Liver (tissue), 9 donors: ENCODE measurements around the gene PUS3. TPM values are rescaled to one million over a fixed set of nuclear protein-coding genes. Genes with fewer than 3 reads are reported as not detected.

Source experiments
- DNase-seq: peaks from one replicate; pipeline ENCODE4 v3.0.0-alpha.2; 2017; ENCODE audit warnings: low spot score
- H3K27ac ChIP-seq, 2 donors: one replicate each; pipeline ENCODE4 v1.7.0; 2013; ENCODE audit warnings: inconsistent platforms in 2 of 2, low read length in 2 of 2, control low read depth in 1 of 2, low read depth in 1 of 2, mild to moderate bottlenecking in 1 of 2
- H3K27me3 ChIP-seq, 4 donors: one replicate each; pipeline versions ENCODE4 v1.6.1 to v1.7.0; 2013; ENCODE audit warnings: low read length in 3 of 4, inconsistent platforms in 1 of 4, mild to moderate bottlenecking in 1 of 4, moderate library complexity in 1 of 4; ENCODE audit not compliant: control insufficient read depth in 4 of 4, insufficient read depth in 4 of 4
- H3K36me3 ChIP-seq, 4 donors: one replicate each; pipeline versions ENCODE4 v1.6.1 to v1.7.0; 2013; ENCODE audit warnings: low read length in 3 of 4, mild to moderate bottlenecking in 3 of 4, low read depth in 1 of 4, moderate library complexity in 1 of 4; ENCODE audit not compliant: control insufficient read depth in 4 of 4, insufficient read depth in 3 of 4
- H3K4me1 ChIP-seq, 4 donors: one replicate each; pipeline versions ENCODE4 v1.6.1 to v1.7.0; 2013; ENCODE audit warnings: low read length in 3 of 4, mild to moderate bottlenecking in 3 of 4, moderate library complexity in 1 of 4; ENCODE audit not compliant: control insufficient read depth in 4 of 4, insufficient read depth in 4 of 4
- H3K4me3 ChIP-seq, 3 donors: one replicate each; pipeline versions ENCODE4 v1.6.1 to v1.7.0; 2013; ENCODE audit warnings: low read length in 3 of 3, control low read depth in 1 of 3, low read depth in 1 of 3, mild to moderate bottlenecking in 1 of 3
- H3K9ac ChIP-seq, 2 donors: one replicate each; pipeline ENCODE4 v1.7.0; 2013; ENCODE audit warnings: low read length in 2 of 2, mild to moderate bottlenecking in 2 of 2, moderate library complexity in 2 of 2, control low read depth in 1 of 2, low read depth in 1 of 2
- H3K9me3 ChIP-seq, 4 donors: one replicate each; pipeline versions ENCODE4 v1.6.1 to v1.7.0; 2013; ENCODE audit warnings: low read length in 3 of 4; ENCODE audit not compliant: control insufficient read depth in 4 of 4
- ATF3 ChIP-seq: IDR thresholded peaks from 2 replicates; pipeline ENCODE4 v1.6.1; 2016; ENCODE audit warnings: antibody characterized with exemption
- EGR1 ChIP-seq, 2 donors: IDR thresholded peaks; 2 replicates each; pipeline ENCODE4 v1.6.1; 2016 to 2018; ENCODE audit warnings: antibody characterized with exemption in 2 of 2, low read depth in 2 of 2
- FOXA1 ChIP-seq: IDR thresholded peaks from 2 replicates; pipeline ENCODE4 v1.6.1; 2016; ENCODE audit warnings: antibody characterized with exemption
- FOXA2 ChIP-seq: IDR thresholded peaks from 2 replicates; pipeline ENCODE4 v1.6.1; 2016; ENCODE audit warnings: antibody characterized with exemption
- GABPA ChIP-seq, 2 donors: IDR thresholded peaks in 1 of 2; conservative IDR thresholded peaks in 1 of 2; 2 replicates each; pipeline ENCODE4 v1.6.1; 2016; ENCODE audit warnings: antibody characterized with exemption in 2 of 2, mild to moderate bottlenecking in 1 of 2, moderate library complexity in 1 of 2
- HNF4A ChIP-seq, 2 donors: conservative IDR thresholded peaks; 2 replicates each; pipeline ENCODE4 v1.6.1; 2016; ENCODE audit warnings: antibody characterized with exemption in 2 of 2, mild to moderate bottlenecking in 2 of 2
- HNF4G ChIP-seq: IDR thresholded peaks from 2 replicates; pipeline ENCODE4 v1.6.1; 2016; ENCODE audit warnings: antibody characterized with exemption
- JUND ChIP-seq, 2 donors: IDR thresholded peaks; 2 replicates each; pipeline ENCODE4 v1.6.1; 2016; ENCODE audit warnings: antibody characterized with exemption in 2 of 2
- RAD21 ChIP-seq, 2 donors: IDR thresholded peaks; 2 replicates each; pipeline ENCODE4 v1.6.1; 2016; ENCODE audit warnings: antibody characterized with exemption in 2 of 2, mild to moderate bottlenecking in 2 of 2
- REST ChIP-seq: IDR thresholded peaks from 2 replicates; pipeline ENCODE4 v1.6.1; 2016; ENCODE audit warnings: antibody characterized with exemption, mild to moderate bottlenecking
- SP1 ChIP-seq: IDR thresholded peaks from 2 replicates; pipeline ENCODE4 v1.6.1; 2018; ENCODE audit warnings: antibody characterized with exemption, mild to moderate bottlenecking
- TAF1 ChIP-seq: conservative IDR thresholded peaks from 2 replicates; pipeline ENCODE4 v1.6.1; 2016; ENCODE audit warnings: antibody characterized with exemption, mild to moderate bottlenecking
- ZBTB33 ChIP-seq: IDR thresholded peaks from 2 replicates; pipeline ENCODE4 v1.6.1; 2016; ENCODE audit warnings: antibody characterized with exemption
- WGBS: extraction: QIAGEN DNeasy Blood & Tissue Kit; methylation state at CpG from one replicate; pipeline ENCODE4 v1.1.7; 2013; 5-methylcytosine and 5-hydroxymethylcytosine counted together
- polyA plus RNA-seq, 2 donors: library from polyadenylated mRNA; stranded (reverse) in 1 of 2; unstranded in 1 of 2; fragments of 200-250 nt in 1 of 2; fragments of >200 nt in 1 of 2; fragmentation: Nextera tagmentation in 1 of 2; extraction: Ambion mirVana in 1 of 2; gene quantifications; one replicate each; pipeline versions ENCODE4 v1.2.1 to v1.2.3, GENCODE V29; 2013 to 2015
- total RNA-seq, 2 donors: library from RNA; depleted of rRNA; stranded (reverse); fragments of >200 nt; gene quantifications; one replicate each; pipeline ENCODE4 v1.2.3, GENCODE V29; 2014
- donor health status: healthy.
- donor health status: healthy.
- donor health status: healthy.
- donor health status: healthy.
- donor health status: healthy.

The PUS3 gene
- total and polyA plus RNA-seq, 4 donors, result 15.5 to 22.2 (median 17.1) TPM

GRCh38 chr11:125903711-125904659 lies 979 bp upstream of the PUS3 start, which contains the start of gene DDX25:
TSS of gene DDX25 (plus strand) at chr11:125904508. CDS start at chr11:125904518, 10 bp downstream.
- Histone ChIP-seq H3K27me3 (no peaks in the 10 kb centered on the region), H3K4me1 (peaks cover 7 to 23% (median 12%) of the 10 kb centered on the region in 4 donors), H3K9me3 (no peaks in the 10 kb centered on the region), H3K36me3 (peaks cover 0 to 11% (median 6%) of the 10 kb centered on the region in 4 donors), H3K4me3 (peak within 1 kb of the TSS in 2 of 3 donors; percentile 74 to 98), H3K9ac (peak within 1 kb of the TSS in 1 of 2 donors; percentile 11), H3K27ac (peak within 1 kb of the TSS in 1 of 2 donors; percentile 98)
- TF ChIP-seq REST (peak; percentile 83), JUND (IDR thresholded peaks at IDR 0.05) (no peak), FOXA2 (no peak), FOXA1 (no peak), HNF4A (conservative IDR thresholded peaks at IDR 0.05) (no peak), EGR1 (IDR thresholded peaks at IDR 0.05; ENCODE audit: low read depth in 2 of 2) (no peak), GABPA (IDR thresholded peaks at IDR 0.05 in 1 of 2, conservative IDR thresholded peaks at IDR 0.05 in 1 of 2) (no peak)
- no peak for DNase-seq
- 11% methylated on average over 81 of the region's 81 CpGs for WGBS

- Histone ChIP-seq H3K4me3 (peak overlapping the region; percentile 74 to 98 (median 91)), H3K9ac (peak overlapping the region; percentile 67 to 90), H3K4me1 (peaks cover 7 to 23% (median 12%) of the 10 kb centered on the region in 4 donors), H3K9me3 (no peaks in the 10 kb centered on the region), H3K36me3 (peaks cover 3 to 13% (median 6%) of the 10 kb centered on the region in 4 donors), H3K27ac (peak overlapping the region; percentile 80 to 98), H3K27me3 (no peaks in the 10 kb centered on the region)
- TF ChIP-seq FOXA2 (no peak), HNF4G (no peak), JUND (IDR thresholded peaks at IDR 0.05) (no peak), REST (no peak), ATF3 (no peak), ZBTB33 (no peak), TAF1 (no peak), HNF4A (conservative IDR thresholded peaks at IDR 0.05) (no peak), SP1 (no peak), RAD21 (IDR thresholded peaks at IDR 0.05) (no peak)
- no peak for DNase-seq
- whole genome bisulfite sequencing, result 40% methylated on average over 20 of the region's 20 CpGs
Observed at GRCh38 chr11:125902277-125902926, 604 bp downstream of the PUS3 start.
